Mesothelial cell of epicardium (in vitro differentiated cells): ENCODE results near the gene CCDC80. TPM values are rescaled to one million over a fixed set of nuclear protein-coding genes. Genes with fewer than 3 reads are reported as not detected.
"Not testable (repeated sequence)": the region's sequence is repeated elsewhere in the genome, so short reads cannot be mapped to it uniquely, and the experiment has no call there.

Experiments used
- DNase-seq, 2 experiments: peaks; one replicate each; pipeline ENCODE4 v3.0.0; 2021; ENCODE audit warnings: low spot score in 2 of 2; ENCODE audit not compliant: unreplicated experiment in 2 of 2
- H3K27ac Mint-ChIP-seq: 2 replicates; pipeline ENCODE4 v1.8.0; 2021; ENCODE audit warnings: mixed read lengths
- H3K27me3 Mint-ChIP-seq: 2 replicates; pipeline ENCODE4 v1.8.0; 2021; ENCODE audit warnings: low read depth, mixed read lengths
- H3K36me3 Mint-ChIP-seq: 2 replicates; pipeline ENCODE4 v1.8.0; 2021; ENCODE audit warnings: mixed read lengths
- H3K4me1 Mint-ChIP-seq: 2 replicates; pipeline ENCODE4 v1.8.0; 2021; ENCODE audit warnings: mixed read lengths
- H3K4me3 Mint-ChIP-seq: 2 replicates; pipeline ENCODE4 v1.8.0; 2021; ENCODE audit warnings: mild to moderate bottlenecking, moderate library complexity, mixed read lengths
- H3K9me3 Mint-ChIP-seq: 2 replicates; pipeline ENCODE4 v1.8.0; 2021; ENCODE audit warnings: mixed read lengths
- total RNA-seq: library from RNA; stranded (reverse); gene quantifications from 3 replicates; pipeline ENCODE4 v1.2.1, GENCODE V29; 2021
- TF ChIP-seq, protein P1 (sequence below): fragments of 200-600 bp; sonication (generic); IDR thresholded peaks from one replicate; pipeline ENCODE4 v1.5.0; 2021; ENCODE audit warnings: antibody characterized with exemption; ENCODE audit not compliant: unreplicated experiment

The CCDC80 gene
- total RNA-seq, 1 donor from 2014 or later = 134 TPM

- no peak for DNase-seq
- H3K4me1 Mint-ChIP-seq = peaks cover 7% of the 10 kb centered on the region
- no peak overlapping the region for H3K27ac Mint-ChIP-seq
- peaks cover 31% of the 10 kb centered on the region for H3K36me3 Mint-ChIP-seq
- H3K9me3 Mint-ChIP-seq = no peaks in the 10 kb centered on the region
- H3K27me3 Mint-ChIP-seq = no peaks in the 10 kb centered on the region
- no peak overlapping the region for H3K4me3 Mint-ChIP-seq
- TF ChIP-seq, protein P1, sequence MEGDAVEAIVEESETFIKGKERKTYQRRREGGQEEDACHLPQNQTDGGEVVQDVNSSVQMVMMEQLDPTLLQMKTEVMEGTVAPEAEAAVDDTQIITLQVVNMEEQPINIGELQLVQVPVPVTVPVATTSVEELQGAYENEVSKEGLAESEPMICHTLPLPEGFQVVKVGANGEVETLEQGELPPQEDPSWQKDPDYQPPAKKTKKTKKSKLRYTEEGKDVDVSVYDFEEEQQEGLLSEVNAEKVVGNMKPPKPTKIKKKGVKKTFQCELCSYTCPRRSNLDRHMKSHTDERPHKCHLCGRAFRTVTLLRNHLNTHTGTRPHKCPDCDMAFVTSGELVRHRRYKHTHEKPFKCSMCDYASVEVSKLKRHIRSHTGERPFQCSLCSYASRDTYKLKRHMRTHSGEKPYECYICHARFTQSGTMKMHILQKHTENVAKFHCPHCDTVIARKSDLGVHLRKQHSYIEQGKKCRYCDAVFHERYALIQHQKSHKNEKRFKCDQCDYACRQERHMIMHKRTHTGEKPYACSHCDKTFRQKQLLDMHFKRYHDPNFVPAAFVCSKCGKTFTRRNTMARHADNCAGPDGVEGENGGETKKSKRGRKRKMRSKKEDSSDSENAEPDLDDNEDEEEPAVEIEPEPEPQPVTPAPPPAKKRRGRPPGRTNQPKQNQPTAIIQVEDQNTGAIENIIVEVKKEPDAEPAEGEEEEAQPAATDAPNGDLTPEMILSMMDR = no peak
These were observed 72.3 kb downstream of the CCDC80 start for GRCh38 chr3:112568642-112569041.

DNA sequence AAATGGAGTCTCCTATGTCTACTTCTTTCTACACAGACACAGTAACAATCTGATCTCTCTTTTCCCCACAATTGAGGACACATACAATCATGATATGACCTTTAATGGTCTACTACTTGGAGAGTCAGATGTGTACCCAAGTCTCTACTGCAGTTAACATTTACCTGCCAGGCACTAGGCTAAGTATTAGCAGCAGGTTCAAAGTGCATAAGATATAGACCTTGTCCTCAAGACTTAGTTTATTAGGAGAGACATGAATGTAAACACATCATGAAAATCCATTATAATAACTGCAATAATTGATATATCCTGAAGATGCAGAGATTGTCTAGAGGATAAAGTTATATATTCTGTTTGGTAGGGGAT is 76.0 kb downstream of the CCDC80 start:
- TF ChIP-seq, protein P1 = no peak

DNA sequence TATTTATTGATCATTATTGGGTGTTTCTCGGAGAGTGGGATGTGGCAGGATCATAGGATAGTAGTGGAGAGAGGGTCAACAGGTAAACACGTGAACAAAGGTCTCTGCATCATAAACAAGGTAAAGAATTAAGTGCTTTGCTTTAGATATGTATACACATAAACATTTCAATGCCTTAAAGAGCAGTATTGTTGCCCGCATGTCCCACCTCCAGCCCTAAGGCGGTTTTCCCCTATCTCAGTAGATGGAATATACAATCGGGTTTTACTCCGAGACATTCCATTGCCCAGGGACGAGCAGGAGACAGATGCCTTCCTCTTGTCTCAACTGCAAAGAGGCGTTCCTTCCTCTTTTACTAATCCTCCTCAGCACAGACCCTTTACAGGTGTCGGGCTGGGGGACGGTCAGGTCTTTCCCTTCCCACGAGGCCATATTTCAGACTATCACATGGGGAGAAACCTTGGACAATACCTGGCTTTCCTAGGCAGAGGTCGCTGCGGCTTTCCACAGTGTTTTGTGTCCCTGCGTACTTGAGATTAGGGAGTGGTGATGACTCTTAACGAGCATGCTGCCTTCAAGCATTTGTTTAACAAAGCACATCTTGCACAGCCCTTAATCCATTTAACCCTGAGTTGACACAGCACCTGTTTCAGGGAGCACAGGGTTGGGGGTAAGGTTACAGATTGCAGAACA is 76.5 kb downstream of the CCDC80 start:
- not testable (repeated sequence) for H3K27me3 Mint-ChIP-seq, H3K27ac Mint-ChIP-seq, DNase-seq, H3K9me3 Mint-ChIP-seq
- Mint-ChIP-seq H3K4me3 (peak overlapping the region; percentile 9), H3K4me1 (peaks cover 28% of the 10 kb centered on the region), H3K36me3 (peaks cover 12% of the 10 kb centered on the region)

More for the DNA sequence above, 76.0 kb downstream of the CCDC80 start:
- H3K36me3 Mint-ChIP-seq = peaks cover 15% of the 10 kb centered on the region
- H3K27ac Mint-ChIP-seq = no peak overlapping the region
- no peaks in the 10 kb centered on the region for H3K27me3 Mint-ChIP-seq
- peaks cover 23% of the 10 kb centered on the region for H3K4me1 Mint-ChIP-seq
- H3K9me3 Mint-ChIP-seq = no peaks in the 10 kb centered on the region
- H3K4me3 Mint-ChIP-seq = no peak overlapping the region
- no peak for DNase-seq

- Mint-ChIP-seq H3K9me3 (no peaks in the 10 kb centered on the region), H3K27me3 (no peaks in the 10 kb centered on the region), H3K4me3 (peak within 1 kb of the TSS; percentile 96), H3K27ac (peak within 1 kb of the TSS; percentile 99), H3K4me1 (peaks cover 31% of the 10 kb centered on the region), H3K36me3 (peaks cover 15% of the 10 kb centered on the region)
- peak; percentile 97 to 99 for DNase-seq
- TF ChIP-seq, protein P1 = no peak
These were observed 79.0 kb downstream of the CCDC80 start, which contains the start of the genes ATG3 and SLC35A5 for GRCh38 chr3:112561734-112562529. TSS of gene ATG3 (minus strand) at chr3:112561962. CDS start at chr3:112561528, 434 bp downstream. TSS of gene SLC35A5 (plus strand) at chr3:112562045. CDS start at chr3:112563404, 1,359 bp downstream.

DNA sequence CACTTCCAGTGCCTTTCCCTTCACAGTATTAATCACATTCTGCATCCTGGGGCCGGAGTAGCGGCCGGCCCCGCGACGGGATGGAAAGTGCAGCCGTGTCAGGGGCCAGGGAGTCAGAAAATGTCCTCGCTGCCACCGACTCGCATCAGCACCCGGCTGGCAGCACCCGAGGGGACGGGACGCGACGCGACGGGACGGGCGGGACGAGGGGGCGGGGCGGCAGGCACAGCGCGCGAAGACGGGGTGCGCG is 79.5 kb downstream of the CCDC80 start:
- Mint-ChIP-seq H3K9me3 (no peaks in the 10 kb centered on the region), H3K36me3 (peaks cover 13% of the 10 kb centered on the region), H3K27me3 (no peaks in the 10 kb centered on the region), H3K27ac (peak overlapping the region; percentile 99), H3K4me3 (peak overlapping the region; percentile 96), H3K4me1 (peaks cover 31% of the 10 kb centered on the region)
- DNase-seq = no peak
- TF ChIP-seq, protein P1 = no peak

DNA sequence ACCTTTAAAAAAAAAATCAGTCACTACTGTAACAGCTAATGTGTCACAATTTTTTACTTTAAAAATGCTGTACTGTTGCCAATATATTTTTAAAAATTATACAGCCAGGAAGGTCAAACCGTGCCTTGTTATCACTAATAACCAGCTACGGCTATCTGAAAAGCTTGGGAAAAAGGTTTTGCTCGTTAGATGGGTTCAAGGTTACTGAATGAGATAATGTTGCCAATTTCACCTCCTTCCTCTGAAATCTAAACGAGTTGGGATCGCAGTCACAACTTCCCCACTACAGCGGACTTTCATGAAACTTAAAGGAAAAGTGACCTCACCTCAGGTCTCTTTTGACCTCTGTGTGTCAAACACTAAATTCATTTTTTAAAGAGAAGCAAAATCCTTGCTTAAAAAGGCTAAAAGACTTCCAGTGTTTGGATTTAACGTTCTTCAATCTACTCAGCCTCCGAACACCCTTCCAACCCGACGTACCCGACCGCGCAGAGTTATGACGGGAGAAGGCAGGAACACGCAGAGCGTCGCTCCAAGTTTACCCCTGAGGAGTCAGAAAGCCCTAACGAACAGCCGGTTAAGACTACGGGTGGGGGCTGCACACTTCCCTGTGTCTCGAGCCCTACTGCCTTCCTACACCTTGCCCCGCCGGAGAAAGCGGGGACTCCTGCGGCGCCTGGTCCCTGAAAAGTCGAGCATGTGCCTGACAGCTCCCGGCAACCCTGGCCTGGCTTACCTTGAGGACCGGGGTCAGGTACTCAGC is 80.0 kb downstream of the CCDC80 start:
- peak overlapping the region; percentile 99 for H3K27ac Mint-ChIP-seq
- H3K27me3 Mint-ChIP-seq = no peaks in the 10 kb centered on the region
- peak; percentile 51 to 78 for DNase-seq
- H3K4me3 Mint-ChIP-seq = peak overlapping the region; percentile 96
- H3K9me3 Mint-ChIP-seq = no peaks in the 10 kb centered on the region
- TF ChIP-seq, protein P1 = no peak
- peaks cover 11% of the 10 kb centered on the region for H3K36me3 Mint-ChIP-seq
- peaks cover 31% of the 10 kb centered on the region for H3K4me1 Mint-ChIP-seq
